K562 (cell line): Measurements from ENCODE around the gene TRNP1. TPM values are rescaled to one million over a fixed set of nuclear protein-coding genes. Genes with fewer than 3 reads are reported as not detected.

ENCODE experiments used
- BCOR ChIP-seq: fragments of 450-650 bp; IDR thresholded peaks from 2 replicates; pipeline ENCODE4 v1.6.1; 2016
- CEBPG ChIP-seq, 3 experiments: fragments of 200-800 bp in 1 of 3; sonication (Bioruptor generic) in 1 of 3; sonication (generic) in 1 of 3; formaldehyde crosslinking in 1 of 3; IDR thresholded peaks in 2 of 3; conservative IDR thresholded peaks in 1 of 3; 2 replicates each; pipeline versions ENCODE4 v1.6.1 to v1.8.0; 2016 to 2022; ENCODE audit warnings: missing compliant biosample characterization in 2 of 3, missing genetic modification characterization in 2 of 3, mild to moderate bottlenecking in 1 of 3, missing genetic modification reagents in 1 of 3
- CHD2 ChIP-seq: IDR thresholded peaks from 2 replicates; pipeline ENCODE4 v1.6.1; 2011; ENCODE audit warnings: low read depth, low read length
- E2F1 ChIP-seq: sonication (generic); formaldehyde crosslinking; IDR thresholded peaks from 2 replicates; pipeline ENCODE4 v1.8.1; 2023; ENCODE audit warnings: mild to moderate bottlenecking, missing genetic modification reagents, moderate library complexity
- FOXP4 ChIP-seq: sonication (generic); formaldehyde crosslinking; IDR thresholded peaks from 2 replicates; pipeline ENCODE4 v1.8.0; 2022; ENCODE audit warnings: mild to moderate bottlenecking, missing genetic modification reagents, borderline replicate concordance
- GABPA ChIP-seq: fragments of 200-800 bp; sonication (Bioruptor generic); conservative IDR thresholded peaks from 2 replicates; pipeline ENCODE4 v1.6.1; 2016; ENCODE audit warnings: low read depth, missing genetic modification characterization, missing compliant biosample characterization
- HNRNPLL ChIP-seq: fragments of 200-400 bp; formaldehyde crosslinking; IDR thresholded peaks from 2 replicates; pipeline ENCODE4 v1.6.1; 2017; ENCODE audit warnings: low read length, low read depth, mild to moderate bottlenecking; ENCODE audit not compliant: poor library complexity, severe bottlenecking
- HOMEZ ChIP-seq: fragments of 250-450 bp; sonication (Bioruptor Pico); IDR thresholded peaks from 2 replicates; pipeline ENCODE4 v1.4.0; 2020; ENCODE audit warnings: mild to moderate bottlenecking, moderate library complexity
- JUN ChIP-seq, 2 experiments: sonication (generic) in 1 of 2; formaldehyde crosslinking in 1 of 2; IDR thresholded peaks; 2 replicates each; pipeline versions ENCODE4 v1.6.1 to v1.8.0; 2012 to 2022; ENCODE audit warnings: borderline replicate concordance in 2 of 2, mild to moderate bottlenecking in 2 of 2, improper control_type of control experiment in 1 of 2, low read depth in 1 of 2, low read length in 1 of 2, missing genetic modification reagents in 1 of 2
- L3MBTL2 ChIP-seq: fragments of 450-650 bp; IDR thresholded peaks from 2 replicates; pipeline ENCODE4 v1.6.1; 2016; ENCODE audit warnings: mild to moderate bottlenecking, moderate library complexity
- NR2C2 ChIP-seq, 2 experiments: fragments of 200-800 bp in 1 of 2; sonication (Bioruptor generic) in 1 of 2; sonication (generic) in 1 of 2; formaldehyde crosslinking in 1 of 2; IDR thresholded peaks; 2 replicates each; pipeline versions ENCODE4 v1.6.1 to v1.8.0; 2016 to 2022; ENCODE audit warnings: mild to moderate bottlenecking in 1 of 2, missing compliant biosample characterization in 1 of 2, missing genetic modification characterization in 1 of 2, missing genetic modification reagents in 1 of 2
- SMARCA5 ChIP-seq: fragments of 450-650 bp; IDR thresholded peaks from 2 replicates; pipeline ENCODE4 v1.6.1; 2016
- TAF7 ChIP-seq: fragments of 450-650 bp; IDR thresholded peaks from 2 replicates; pipeline ENCODE4 v1.6.1; 2016; ENCODE audit warnings: missing genetic modification characterization, missing compliant biosample characterization
- TBP ChIP-seq: optimal IDR thresholded peaks from 2 replicates; pipeline ENCODE3; 2011; ENCODE audit warnings: low read depth, low read length, improper control_type of control experiment
- TCF7L2 ChIP-seq: fragments of 150-350 bp; IDR thresholded peaks from 2 replicates; pipeline ENCODE4 v1.6.1; 2016; ENCODE audit warnings: low read depth, mild to moderate bottlenecking, low read length, moderate library complexity
- ZBTB12 ChIP-seq: fragments of 250-450 bp; sonication (Bioruptor Pico); IDR thresholded peaks from 2 replicates; pipeline ENCODE4 v1.4.0; 2020
- ZC3H11A ChIP-seq: IDR thresholded peaks from 2 replicates; pipeline ENCODE4 v1.6.1; 2012; ENCODE audit warnings: low read depth, low read length, improper control_type of control experiment
- ZNF184 ChIP-seq: sonication (generic); formaldehyde crosslinking; IDR thresholded peaks from 2 replicates; pipeline ENCODE4 v1.5.0; 2020; ENCODE audit warnings: missing genetic modification reagents
- ZNF316 ChIP-seq: fragments of 450-650 bp; IDR thresholded peaks from 2 replicates; pipeline ENCODE4 v1.6.1; 2016
- ZNF695 ChIP-seq: fragments of 450-650 bp; formaldehyde crosslinking; IDR thresholded peaks from 2 replicates; pipeline ENCODE4 v1.4.0; 2020; ENCODE audit warnings: mild to moderate bottlenecking, moderate library complexity
- ZZZ3 ChIP-seq: fragments of 450-650 bp; IDR thresholded peaks from 2 replicates; pipeline ENCODE4 v1.6.1; 2016; ENCODE audit warnings: antibody characterized with exemption, mild to moderate bottlenecking, moderate library complexity
- polyA plus RNA-seq, 8 experiments: library from polyadenylated mRNA; depleted of rRNA in 4 of 8; stranded (reverse) in 5 of 8; unstranded in 3 of 8; fragments of >200 nt; fragmentation: Nextera tagmentation in 2 of 8; fragmentation: Illumina TruSeq in 1 of 8; extraction: Ambion mirVana in 2 of 8; extraction: Trizol in 1 of 8; gene quantifications; 2 replicates each; pipeline versions ENCODE4 v1.2.1 to v1.2.3, GENCODE V29; 2011 to 2014; ENCODE audit warnings: inconsistent platforms in 1 of 8, missing spikeins in 1 of 8
- total RNA-seq, 7 experiments: library from RNA; depleted of rRNA in 6 of 7; stranded (reverse); fragments of >200 nt in 6 of 7; fragmentation: Illumina TruSeq in 2 of 7; extraction: Trizol in 2 of 7; gene quantifications; 2 replicates each; pipeline versions ENCODE4 v1.2.1 to v1.2.3, GENCODE V29; 2011 to 2021; ENCODE audit warnings: low replicate concordance in 1 of 7

Gene TRNP1
- total and polyA plus RNA-seq, 9 of the 15 experiments (the other 6 are each of a cell fraction or from before 2014, with no cell fraction given) = 0.03 to 1.3 (median 0.95) TPM

- no peak for TF ChIP-seq E2F1 (CRISPR knock-in tag)
- TF ChIP-seq TAF7 (tag) = no peak
- no peak for TF ChIP-seq ZNF316
- no peak for TF ChIP-seq ZNF184 (CRISPR knock-in tag)
- TF ChIP-seq BCOR = no peak
- no peak for TF ChIP-seq TCF7L2
- TF ChIP-seq HOMEZ (CRISPR knock-in tag) = 0 out of 2 replicates have a peak, but pooled peaks have one; percentile 9
- TF ChIP-seq ZBTB12 = no peak
- TF ChIP-seq TBP = no peak
- TF ChIP-seq NR2C2 (CRISPR knock-in tag; IDR thresholded peaks at IDR 0.05) = no peak
- TF ChIP-seq NR2C2 (tag; IDR thresholded peaks at IDR 0.05) = no peak
- TF ChIP-seq L3MBTL2 = peak; percentile 73
- peak; percentile 43; the same call in 1 of the 2 replicates for TF ChIP-seq CHD2
- TF ChIP-seq CEBPG (CRISPR knock-in tag; IDR thresholded peaks at IDR 0.05) = no peak
- no peak for TF ChIP-seq CEBPG (tag; conservative IDR thresholded peaks at IDR 0.05 in 1 of 2, IDR thresholded peaks at IDR 0.05 in 1 of 2)
- TF ChIP-seq GABPA (tag) = 0 out of 2 replicates have a peak, but pooled peaks have one; percentile 23
- TF ChIP-seq SMARCA5 = no peak
- no peak for TF ChIP-seq ZNF695 (CRISPR knock-in tag)
- TF ChIP-seq ZC3H11A = no peak
- no peak for TF ChIP-seq HNRNPLL
- TF ChIP-seq ZZZ3 = no peak
- no peak for TF ChIP-seq FOXP4 (CRISPR knock-in tag)
- no peak for TF ChIP-seq JUN (IDR thresholded peaks at IDR 0.05; ENCODE audit: borderline replicate concordance, low read depth, low read length)
- TF ChIP-seq JUN (CRISPR knock-in tag; IDR thresholded peaks at IDR 0.05; ENCODE audit: borderline replicate concordance) = no peak; the same call in 1 of the 2 replicates
Measured at GRCh38 chr1:26959722-26960624, 33.5 kb upstream of the TRNP1 start, which contains the start of gene KDF1 (continued).
